Mesenteric fat pad (tissue), 1 donor: ENCODE measurements around the gene RARB. TPM values are rescaled to one million over a fixed set of nuclear protein-coding genes. Genes with fewer than 3 reads are reported as not detected.

Source experiments
- DNase-seq: peaks from one replicate; pipeline ENCODE4 v3.0.0-alpha.2; 2020; ENCODE audit warnings: low spot score
- total RNA-seq: library from RNA; stranded (reverse); fragmentation: NEBNext Ultra II Directional; extraction: Animal tissue kit (Norgen Biotek cat#: 25700); gene quantifications from one replicate; pipeline ENCODE4 v1.2.1, GENCODE V29; 2021
- donor health status: DM: yes; HTN: yes; CAD: no.

The RARB gene
- total RNA-seq, 1 donor from 2014 or later: 4.8 TPM

- DNase-seq: no peak
These were observed 43.2 kb downstream of the RARB start for GRCh38 chr3:25471081-25471768.

GRCh38 chr3:25472153-25472552 lies 44.1 kb downstream of the RARB start:
- no peak for DNase-seq

- DNase-seq: no peak
These were observed 44.7 kb downstream of the RARB start for GRCh38 chr3:25472731-25473130.

GRCh38 chr3:25473246-25473645 lies 45.2 kb downstream of the RARB start:
- DNase-seq: no peak

- DNase-seq: no peak
These were observed 46.0 kb downstream of the RARB start for GRCh38 chr3:25474052-25474451.

GRCh38 chr3:25476639-25477038 lies 48.6 kb downstream of the RARB start:
- DNase-seq: no peak

- no peak for DNase-seq
These were observed 50.2 kb downstream of the RARB start for GRCh38 chr3:25478211-25478757.

- no peak for DNase-seq
These were observed 51.1 kb downstream of the RARB start for GRCh38 chr3:25478964-25479726.

GRCh38 chr3:25479727-25480010 lies 51.6 kb downstream of the RARB start:
- no peak for DNase-seq

GRCh38 chr3:25480811-25481210 lies 52.7 kb downstream of the RARB start:
- no peak for DNase-seq

- no peak for DNase-seq
These were observed 53.3 kb downstream of the RARB start for GRCh38 chr3:25481386-25481785.

- no peak for DNase-seq
These were observed 55.4 kb downstream of the RARB start for GRCh38 chr3:25483456-25483855.

- DNase-seq: no peak
These were observed 57.6 kb downstream of the RARB start for GRCh38 chr3:25485673-25486072.

- no peak for DNase-seq
These were observed 58.9 kb downstream of the RARB start for GRCh38 chr3:25486932-25487331.

- DNase-seq: no peak
These were observed 62.0 kb downstream of the RARB start for GRCh38 chr3:25489858-25490593.

- no peak for DNase-seq
These were observed 65.2 kb downstream of the RARB start for GRCh38 chr3:25493246-25493645.

- no peak for DNase-seq
These were observed 65.7 kb downstream of the RARB start for GRCh38 chr3:25493786-25494185.

- DNase-seq: no peak
These were observed 67.2 kb downstream of the RARB start for GRCh38 chr3:25495304-25495703.

- no peak for DNase-seq
These were observed 67.7 kb downstream of the RARB start for GRCh38 chr3:25495726-25496253.

GRCh38 chr3:25497096-25497495 lies 69.0 kb downstream of the RARB start:
- no peak for DNase-seq

GRCh38 chr3:25500706-25501210 lies 72.7 kb downstream of the RARB start:
- DNase-seq: no peak

- no peak for DNase-seq
These were observed 74.2 kb downstream of the RARB start for GRCh38 chr3:25502233-25502632.
